Glutamatergic neuron (in vitro differentiated cells): ENCODE results near the gene CANX. TPM values are rescaled to one million over a fixed set of nuclear protein-coding genes. Genes with fewer than 3 reads are reported as not detected.

Source experiments
- DNase-seq: peaks from one replicate; pipeline ENCODE4 v3.0.0; 2022
- H3K27ac Mint-ChIP-seq: one replicate; pipeline ENCODE4 v1.8.0; 2020; ENCODE audit warnings: mild to moderate bottlenecking, mixed read lengths, inconsistent platforms; ENCODE audit not compliant: unreplicated experiment
- H3K27me3 Mint-ChIP-seq: one replicate; pipeline ENCODE4 v1.8.0; 2020; ENCODE audit warnings: mild to moderate bottlenecking, moderate library complexity, mixed read lengths, inconsistent platforms; ENCODE audit not compliant: unreplicated experiment
- H3K36me3 Mint-ChIP-seq: one replicate; pipeline ENCODE4 v1.8.0; 2020; ENCODE audit warnings: mild to moderate bottlenecking, mixed read lengths, inconsistent platforms; ENCODE audit not compliant: unreplicated experiment
- H3K4me1 Mint-ChIP-seq: one replicate; pipeline ENCODE4 v1.8.0; 2020; ENCODE audit warnings: mild to moderate bottlenecking, low read depth, mixed read lengths, inconsistent platforms; ENCODE audit not compliant: unreplicated experiment
- H3K4me3 Mint-ChIP-seq: one replicate; pipeline ENCODE4 v1.8.0; 2020; ENCODE audit warnings: mild to moderate bottlenecking, mixed read lengths, inconsistent platforms; ENCODE audit not compliant: unreplicated experiment
- H3K9me3 Mint-ChIP-seq: one replicate; pipeline ENCODE4 v1.8.0; 2020; ENCODE audit warnings: mild to moderate bottlenecking, moderate library complexity, mixed read lengths, inconsistent platforms; ENCODE audit not compliant: unreplicated experiment
- total RNA-seq: library from RNA; stranded (reverse); fragmentation: NEBNext Ultra II Directional; extraction: Animal tissue kit (Norgen Biotek cat#: 25700); gene quantifications from one replicate; pipeline ENCODE4 v1.2.1, GENCODE V29; 2021; ENCODE audit not compliant: unreplicated experiment
- TF ChIP-seq, protein P1 (sequence below): fragments of 200-600 bp; sonication (generic); IDR thresholded peaks from one replicate; pipeline ENCODE4 v1.5.0; 2021; ENCODE audit not compliant: partially characterized antibody, unreplicated experiment

Gene CANX
- total RNA-seq, 1 donor from 2014 or later, result 363 TPM

DNA sequence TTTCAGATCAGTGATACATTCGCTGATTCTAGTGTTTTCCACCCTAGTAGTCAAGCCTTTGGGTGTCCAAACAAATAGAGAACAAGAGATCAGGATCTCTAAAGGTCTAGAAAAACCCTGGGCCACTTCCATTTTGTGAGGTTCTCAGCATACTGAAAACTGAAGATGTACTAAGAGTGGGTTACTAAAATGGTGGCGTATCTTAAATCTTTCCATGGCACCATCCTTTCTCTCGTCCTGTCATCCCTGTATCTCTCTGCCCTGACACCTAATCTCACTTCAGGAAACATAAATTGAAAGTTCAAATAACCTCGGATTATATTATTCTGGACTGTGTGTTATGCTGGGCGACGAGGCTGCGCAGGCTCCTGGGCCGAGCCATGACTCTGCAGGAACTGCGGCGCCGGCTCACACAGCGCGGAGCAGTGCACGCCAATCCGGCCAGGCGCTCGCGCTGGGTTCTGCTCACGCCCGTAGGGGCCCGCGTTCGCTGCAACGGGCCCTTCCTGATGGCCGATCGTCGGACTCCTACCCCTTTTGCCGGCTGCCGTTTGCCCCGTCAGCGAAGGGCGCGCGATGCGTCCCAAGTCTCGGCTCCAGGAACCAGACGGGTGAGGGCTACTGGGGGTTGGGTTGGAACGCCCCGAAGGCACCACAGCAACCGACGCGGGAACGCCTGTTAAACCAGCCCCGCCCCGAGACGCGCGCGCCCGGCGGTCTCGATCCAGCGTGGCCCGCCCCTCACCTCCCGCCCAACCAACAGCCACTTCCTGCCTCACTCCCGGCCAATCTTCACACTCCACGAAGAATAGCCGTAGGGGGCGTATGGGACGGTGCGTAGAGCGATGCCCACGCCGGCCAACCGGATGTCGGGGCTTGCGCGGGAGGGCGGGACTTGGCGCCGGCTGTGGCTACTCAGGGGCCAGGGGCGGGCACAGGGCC, 503 bp upstream of the CANX start:
- Mint-ChIP-seq H3K36me3 (no peaks in the 10 kb centered on the region), H3K4me1 (peaks cover 10% of the 10 kb centered on the region), H3K4me3 (peak overlapping the region; percentile 93), H3K9me3 (peaks cover 2% of the 10 kb centered on the region), H3K27me3 (peaks cover 6% of the 10 kb centered on the region), H3K27ac (peak overlapping the region; percentile 90)
- peak; percentile 99 for DNase-seq
- TF ChIP-seq, protein P1, sequence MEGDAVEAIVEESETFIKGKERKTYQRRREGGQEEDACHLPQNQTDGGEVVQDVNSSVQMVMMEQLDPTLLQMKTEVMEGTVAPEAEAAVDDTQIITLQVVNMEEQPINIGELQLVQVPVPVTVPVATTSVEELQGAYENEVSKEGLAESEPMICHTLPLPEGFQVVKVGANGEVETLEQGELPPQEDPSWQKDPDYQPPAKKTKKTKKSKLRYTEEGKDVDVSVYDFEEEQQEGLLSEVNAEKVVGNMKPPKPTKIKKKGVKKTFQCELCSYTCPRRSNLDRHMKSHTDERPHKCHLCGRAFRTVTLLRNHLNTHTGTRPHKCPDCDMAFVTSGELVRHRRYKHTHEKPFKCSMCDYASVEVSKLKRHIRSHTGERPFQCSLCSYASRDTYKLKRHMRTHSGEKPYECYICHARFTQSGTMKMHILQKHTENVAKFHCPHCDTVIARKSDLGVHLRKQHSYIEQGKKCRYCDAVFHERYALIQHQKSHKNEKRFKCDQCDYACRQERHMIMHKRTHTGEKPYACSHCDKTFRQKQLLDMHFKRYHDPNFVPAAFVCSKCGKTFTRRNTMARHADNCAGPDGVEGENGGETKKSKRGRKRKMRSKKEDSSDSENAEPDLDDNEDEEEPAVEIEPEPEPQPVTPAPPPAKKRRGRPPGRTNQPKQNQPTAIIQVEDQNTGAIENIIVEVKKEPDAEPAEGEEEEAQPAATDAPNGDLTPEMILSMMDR, result no peak

DNA sequence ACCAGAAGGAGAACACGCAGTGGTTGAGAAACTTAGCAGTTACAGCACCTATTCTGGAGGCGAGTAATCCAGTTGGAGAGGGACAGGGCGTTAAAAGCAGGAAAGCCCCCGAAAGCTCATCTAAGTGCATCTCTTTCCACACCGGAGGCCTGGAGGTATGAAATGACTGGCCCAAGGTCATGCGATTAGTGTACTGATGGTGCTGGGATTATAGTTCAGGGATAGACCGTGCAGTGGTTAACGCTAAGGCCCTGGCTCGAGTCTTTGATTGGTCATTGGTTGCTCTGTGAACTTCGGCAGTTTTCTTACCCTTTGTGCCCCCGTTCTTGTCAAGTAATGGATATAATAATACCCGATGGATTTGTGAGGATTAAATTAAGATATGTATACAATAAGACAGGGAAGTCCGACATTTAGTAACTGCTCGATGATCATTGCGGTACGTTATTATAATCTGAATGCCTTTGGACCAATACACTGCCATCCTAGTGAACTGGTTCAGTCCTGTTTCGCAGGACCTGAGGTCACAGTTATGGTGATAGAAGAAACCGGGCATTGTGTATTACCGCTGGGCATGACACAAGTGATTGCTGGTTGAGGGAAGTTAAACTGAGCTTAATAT, 960 bp downstream of the CANX start:
- Mint-ChIP-seq H3K36me3 (no peaks in the 10 kb centered on the region), H3K27ac (peak overlapping the region; percentile 85), H3K4me3 (peak overlapping the region; percentile 98), H3K27me3 (peaks cover 6% of the 10 kb centered on the region), H3K9me3 (peaks cover 6% of the 10 kb centered on the region), H3K4me1 (peaks cover 17% of the 10 kb centered on the region)
- DNase-seq, result no peak
- TF ChIP-seq, protein P1, result no peak

DNA sequence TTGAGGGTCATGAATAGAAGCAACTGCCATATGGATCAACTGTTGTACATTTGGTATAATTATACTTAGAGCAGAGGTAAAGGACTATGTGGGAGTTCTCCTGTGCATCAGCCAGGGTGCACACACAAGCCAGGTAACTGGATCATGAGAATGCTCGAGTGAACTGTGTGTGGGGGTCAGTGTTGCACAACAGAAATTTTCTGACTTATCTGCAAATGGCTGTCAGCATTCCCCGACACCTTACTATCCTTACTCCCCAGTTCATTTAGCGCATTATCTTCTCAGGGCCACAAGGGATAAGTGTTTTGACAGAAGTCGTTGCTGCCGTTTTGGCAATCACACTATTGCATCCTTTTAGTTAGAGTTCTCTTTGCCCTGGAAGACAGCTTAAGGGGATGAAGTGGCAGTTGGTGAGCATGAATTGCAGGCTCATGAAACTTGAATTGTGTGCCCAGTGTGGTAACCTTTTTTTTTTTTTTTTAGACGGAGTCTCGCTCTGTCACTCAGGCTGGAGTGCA, 1.7 kb downstream of the CANX start:
- TF ChIP-seq, protein P1, result no peak
- DNase-seq, result no peak
- Mint-ChIP-seq H3K27me3 (peaks cover 6% of the 10 kb centered on the region), H3K9me3 (peaks cover 6% of the 10 kb centered on the region), H3K4me3 (peak overlapping the region; percentile 98), H3K27ac (no peak overlapping the region), H3K36me3 (no peaks in the 10 kb centered on the region), H3K4me1 (peaks cover 18% of the 10 kb centered on the region)

DNA sequence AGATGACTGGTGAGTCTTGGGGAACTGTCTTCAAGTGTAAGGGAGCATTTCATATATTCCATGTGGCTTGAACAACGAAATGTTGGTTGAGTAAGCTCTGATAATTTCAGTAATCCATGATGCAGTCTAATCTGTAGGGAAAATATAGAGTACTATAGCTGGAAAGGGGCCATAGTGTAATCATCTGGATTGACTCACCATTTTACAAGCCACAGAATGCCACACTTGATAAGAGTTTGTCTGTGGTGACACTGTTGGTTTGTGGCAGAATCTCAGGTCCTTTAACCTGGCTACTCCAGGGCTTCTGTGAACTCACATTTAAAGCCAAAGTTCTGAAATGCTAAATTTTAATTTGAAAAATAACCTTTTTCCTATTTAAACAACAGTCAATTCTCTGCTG, 17.5 kb downstream of the CANX start:
- H3K4me1 Mint-ChIP-seq, result no peaks in the 10 kb centered on the region
- no peak for DNase-seq
- H3K27me3 Mint-ChIP-seq, result peaks cover 1% of the 10 kb centered on the region
- no peaks in the 10 kb centered on the region for H3K9me3 Mint-ChIP-seq
- no peak overlapping the region for H3K27ac Mint-ChIP-seq
- H3K4me3 Mint-ChIP-seq, result no peak overlapping the region
- H3K36me3 Mint-ChIP-seq, result no peaks in the 10 kb centered on the region
- TF ChIP-seq, protein P1, result no peak
